Lower lobe of right lung (tissue), 2 donors: ENCODE data around the gene FMNL2. TPM values are rescaled to one million over a fixed set of nuclear protein-coding genes. Genes with fewer than 3 reads are reported as not detected.
A peak's percentile ranks its signal among the peaks of the same experiment; 100 is the strongest.

Experiments
- ATAC-seq, 2 donors: fragments of 200-7000 bp; cut with Tn5 transposase; one replicate each; pipeline ENCODE4 v1.9.1; 2020 to 2022; ENCODE audit warnings: mild to moderate bottlenecking in 2 of 2, moderate library complexity in 2 of 2
- DNase-seq: peaks from one replicate; pipeline ENCODE4 v3.0.0-alpha.2; 2020
- H3K27ac ChIP-seq: fragments of 200-600 bp; one replicate; pipeline ENCODE4 v1.8.0; 2022
- H3K27me3 ChIP-seq: fragments of 200-600 bp; one replicate; pipeline ENCODE4 v1.8.0; 2022; ENCODE audit warnings: low read depth
- H3K36me3 ChIP-seq: fragments of 200-600 bp; one replicate; pipeline ENCODE4 v1.8.0; 2022; ENCODE audit warnings: mild to moderate bottlenecking
- H3K4me1 ChIP-seq: fragments of 200-600 bp; one replicate; pipeline ENCODE4 v1.8.0; 2022
- H3K4me3 ChIP-seq: fragments of 200-600 bp; one replicate; pipeline ENCODE4 v1.8.0; 2022; ENCODE audit warnings: mild to moderate bottlenecking
- H3K9me3 ChIP-seq: fragments of 200-600 bp; one replicate; pipeline ENCODE4 v1.8.0; 2022
- intact Hi-C: fragments of 100-400 bp; cut with DNase I; formaldehyde crosslinking; loops from one replicate; pipeline ENCODE4 v1.11.0; 2022
- total RNA-seq: library from RNA; stranded (reverse); fragmentation: NEBNext Ultra II Directional; extraction: Animal tissue kit (Norgen Biotek cat#: 25700); gene quantifications from one replicate; pipeline ENCODE4 v1.2.1, GENCODE V29; 2021
- TF ChIP-seq, protein P1 (sequence below): fragments of 200-600 bp; IDR thresholded peaks from one replicate; pipeline ENCODE4 v1.8.0; 2022; ENCODE audit warnings: antibody characterized with exemption, mild to moderate bottlenecking
- donor health status: DM: no; HTN: yes; CAD: no; lungs with severe emphysema.

Gene FMNL2
- total RNA-seq, 1 donor from 2014 or later, result 77.9 TPM

DNA sequence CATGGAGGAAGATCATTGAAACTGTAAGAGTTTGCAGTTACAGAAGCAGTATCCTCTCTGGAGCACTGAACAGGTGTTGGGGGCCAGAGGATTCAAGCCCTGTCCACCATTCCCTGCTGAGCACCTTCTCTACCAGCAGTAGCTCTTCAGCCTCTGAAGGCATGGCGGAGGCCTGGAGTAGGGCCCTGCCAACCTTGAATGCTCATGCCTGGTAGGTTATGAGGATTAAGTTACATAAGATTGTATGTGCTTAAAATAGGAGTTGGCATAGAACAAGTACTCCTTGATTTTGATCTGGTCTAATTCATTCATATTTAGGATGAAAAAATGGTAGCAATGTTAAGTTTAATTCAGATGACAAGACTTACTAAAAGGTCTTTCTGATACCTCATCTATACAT lies 40.2 kb downstream of the FMNL2 start:
- TF ChIP-seq, protein P1, sequence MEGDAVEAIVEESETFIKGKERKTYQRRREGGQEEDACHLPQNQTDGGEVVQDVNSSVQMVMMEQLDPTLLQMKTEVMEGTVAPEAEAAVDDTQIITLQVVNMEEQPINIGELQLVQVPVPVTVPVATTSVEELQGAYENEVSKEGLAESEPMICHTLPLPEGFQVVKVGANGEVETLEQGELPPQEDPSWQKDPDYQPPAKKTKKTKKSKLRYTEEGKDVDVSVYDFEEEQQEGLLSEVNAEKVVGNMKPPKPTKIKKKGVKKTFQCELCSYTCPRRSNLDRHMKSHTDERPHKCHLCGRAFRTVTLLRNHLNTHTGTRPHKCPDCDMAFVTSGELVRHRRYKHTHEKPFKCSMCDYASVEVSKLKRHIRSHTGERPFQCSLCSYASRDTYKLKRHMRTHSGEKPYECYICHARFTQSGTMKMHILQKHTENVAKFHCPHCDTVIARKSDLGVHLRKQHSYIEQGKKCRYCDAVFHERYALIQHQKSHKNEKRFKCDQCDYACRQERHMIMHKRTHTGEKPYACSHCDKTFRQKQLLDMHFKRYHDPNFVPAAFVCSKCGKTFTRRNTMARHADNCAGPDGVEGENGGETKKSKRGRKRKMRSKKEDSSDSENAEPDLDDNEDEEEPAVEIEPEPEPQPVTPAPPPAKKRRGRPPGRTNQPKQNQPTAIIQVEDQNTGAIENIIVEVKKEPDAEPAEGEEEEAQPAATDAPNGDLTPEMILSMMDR, result no peak
- ATAC-seq (no peak), DNase-seq (no peak)
- no peaks in the 10 kb centered on the region for H3K36me3 ChIP-seq
- H3K27me3 ChIP-seq, result no peaks in the 10 kb centered on the region
- H3K27ac ChIP-seq, result no peak overlapping the region
- intact Hi-C loops, result no loop called here
- peaks cover 19% of the 10 kb centered on the region for H3K4me1 ChIP-seq
- no peaks in the 10 kb centered on the region for H3K9me3 ChIP-seq
- no peak overlapping the region for H3K4me3 ChIP-seq

GRCh38 chr2:152376385-152376784 lies 41.4 kb downstream of the FMNL2 start:
- ATAC-seq, result no peak
- intact Hi-C loops, result no loop called here
- H3K4me3 ChIP-seq, result no peak overlapping the region

DNA sequence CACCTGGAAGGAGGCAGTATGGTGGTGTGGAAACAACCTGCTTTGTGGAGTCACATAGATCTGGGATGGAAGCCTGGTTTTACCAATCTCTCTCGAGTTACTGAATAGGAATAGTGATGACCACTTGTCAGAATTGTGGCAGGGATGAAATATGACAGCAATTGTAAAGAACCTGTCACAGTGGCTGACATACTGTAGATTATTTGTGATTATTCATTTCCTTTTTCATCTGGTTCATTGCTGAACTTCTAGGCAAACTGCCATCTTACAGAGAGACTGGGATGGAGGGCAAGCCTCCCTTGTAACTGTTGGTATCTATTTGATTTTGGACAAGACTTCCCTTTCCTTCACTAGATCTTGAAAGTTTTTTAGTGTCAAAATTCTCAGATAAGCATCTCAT lies 42.0 kb downstream of the FMNL2 start:
- H3K27me3 ChIP-seq, result no peaks in the 10 kb centered on the region
- TF ChIP-seq, protein P1, result no peak
- no peak for DNase-seq
- H3K4me1 ChIP-seq, result peaks cover 18% of the 10 kb centered on the region
- no peak for ATAC-seq
- intact Hi-C loops, result no loop called here
- H3K36me3 ChIP-seq, result no peaks in the 10 kb centered on the region
- no peak overlapping the region for H3K4me3 ChIP-seq
- no peak overlapping the region for H3K27ac ChIP-seq
- H3K9me3 ChIP-seq, result no peaks in the 10 kb centered on the region

More at GRCh38 chr2:152376385-152376784, 41.4 kb downstream of the FMNL2 start:
- H3K9me3 ChIP-seq, result no peaks in the 10 kb centered on the region
- no peak overlapping the region for H3K27ac ChIP-seq
- no peaks in the 10 kb centered on the region for H3K27me3 ChIP-seq
- no peak for DNase-seq
- H3K4me1 ChIP-seq, result peaks cover 17% of the 10 kb centered on the region
- H3K36me3 ChIP-seq, result no peaks in the 10 kb centered on the region
- TF ChIP-seq, protein P1, result no peak

DNA sequence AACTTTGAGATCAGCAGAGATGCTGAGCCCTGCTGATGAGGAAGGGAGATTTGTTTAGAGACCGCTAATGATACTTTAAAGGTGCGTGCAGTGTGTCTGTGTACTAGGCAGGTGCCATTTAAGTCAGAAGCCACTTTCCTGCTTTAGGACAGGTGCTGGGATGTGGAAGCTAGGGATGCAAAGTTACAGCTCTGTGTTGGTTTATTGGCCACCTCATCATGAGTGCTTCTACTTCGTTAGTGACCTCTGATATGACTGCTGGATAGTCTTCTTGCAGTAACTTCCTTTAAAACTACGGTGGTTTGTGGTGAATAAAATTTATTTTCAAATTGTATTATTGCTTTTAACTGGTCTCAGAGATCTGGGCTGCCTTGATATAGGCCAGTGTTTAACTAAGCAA lies 44.1 kb downstream of the FMNL2 start:
- DNase-seq (no peak), ATAC-seq (no peak)
- TF ChIP-seq, protein P1, result no peak
- no peaks in the 10 kb centered on the region for H3K9me3 ChIP-seq
- no peaks in the 10 kb centered on the region for H3K36me3 ChIP-seq
- peaks cover 18% of the 10 kb centered on the region for H3K4me1 ChIP-seq
- H3K27me3 ChIP-seq, result no peaks in the 10 kb centered on the region
- intact Hi-C loops, result no loop called here
- H3K4me3 ChIP-seq, result no peak overlapping the region
- H3K27ac ChIP-seq, result no peak overlapping the region

DNA sequence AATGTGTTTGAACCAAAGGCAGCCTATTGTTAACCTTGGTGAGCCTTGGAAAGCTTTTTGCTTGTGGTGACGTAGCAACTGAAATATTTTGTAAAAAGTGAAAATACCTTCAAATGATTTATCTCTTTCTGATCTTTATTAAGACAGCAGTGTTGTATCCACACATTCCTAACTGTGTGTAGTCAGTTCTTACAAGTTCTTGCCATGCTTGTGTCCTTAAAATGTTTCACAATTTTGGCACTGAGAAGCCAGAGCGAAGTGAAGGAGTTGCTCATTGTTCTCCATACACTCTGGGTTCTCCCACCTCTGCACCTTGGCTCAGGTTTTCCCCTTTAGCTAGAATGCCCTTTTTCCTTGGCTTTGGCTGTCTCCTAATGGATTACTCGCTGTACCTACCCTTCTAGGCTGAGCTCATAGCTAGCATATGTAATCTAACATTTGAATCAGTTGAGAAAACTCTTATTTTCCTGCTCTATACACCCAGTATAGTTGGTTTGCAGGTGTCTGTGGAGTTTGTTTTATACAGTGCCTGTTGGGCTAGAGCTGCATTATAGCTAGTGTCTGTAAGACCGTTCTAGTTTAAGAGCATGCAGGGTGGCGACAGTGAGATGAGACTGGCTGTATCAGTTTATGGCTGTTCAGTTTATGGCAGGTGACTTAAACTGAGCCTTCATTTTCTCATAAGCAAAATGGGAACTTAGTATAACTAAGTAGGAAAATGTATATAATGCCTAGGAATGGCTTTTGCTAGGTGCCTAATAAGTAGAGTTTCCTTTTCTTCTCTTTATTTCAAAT lies 45.5 kb downstream of the FMNL2 start:
- no peaks in the 10 kb centered on the region for H3K36me3 ChIP-seq
- intact Hi-C loops, result no loop called here
- DNase-seq (no peak), ATAC-seq (peak in 1 of 2 donors; percentile 38)
- H3K9me3 ChIP-seq, result no peaks in the 10 kb centered on the region
- no peak overlapping the region for H3K27ac ChIP-seq
- no peaks in the 10 kb centered on the region for H3K27me3 ChIP-seq
- no peak overlapping the region for H3K4me3 ChIP-seq
- H3K4me1 ChIP-seq, result peaks cover 18% of the 10 kb centered on the region
- TF ChIP-seq, protein P1, result no peak
